Nephron (organoid): ENCODE results near the gene FCSK.
A peak's percentile ranks its signal among the peaks of the same experiment; 100 is the strongest.

ENCODE experiments used
- H3K27ac Mint-ChIP-seq, 3 experiments: 2 replicates each; pipeline ENCODE4 v1.8.0; 2020; ENCODE audit warnings: mixed read lengths in 3 of 3, mild to moderate bottlenecking in 2 of 3, moderate library complexity in 1 of 3
- H3K27me3 Mint-ChIP-seq: 2 replicates; pipeline ENCODE4 v1.8.0; 2021; ENCODE audit warnings: low read depth, mild to moderate bottlenecking, moderate library complexity, mixed read lengths
- H3K36me3 Mint-ChIP-seq: 2 replicates; pipeline ENCODE4 v1.8.0; 2020; ENCODE audit warnings: low read depth, mixed read lengths
- H3K4me1 Mint-ChIP-seq: 2 replicates; pipeline ENCODE4 v1.8.0; 2020; ENCODE audit warnings: mixed read lengths
- H3K4me3 Mint-ChIP-seq, 3 experiments: 2 replicates each; pipeline ENCODE4 v1.8.0; 2020; ENCODE audit warnings: mild to moderate bottlenecking in 3 of 3, mixed read lengths in 3 of 3, moderate library complexity in 2 of 3
- H3K9me3 Mint-ChIP-seq: 2 replicates; pipeline ENCODE4 v1.8.0; 2020; ENCODE audit warnings: mixed read lengths
- CTCF ChIP-seq, 3 experiments: fragments of 200-600 bp; sonication (generic); IDR thresholded peaks; one replicate each; pipeline ENCODE4 v1.5.0; 2021; ENCODE audit warnings: antibody characterized with exemption in 3 of 3; ENCODE audit not compliant: unreplicated experiment in 3 of 3

The FCSK gene

DNA sequence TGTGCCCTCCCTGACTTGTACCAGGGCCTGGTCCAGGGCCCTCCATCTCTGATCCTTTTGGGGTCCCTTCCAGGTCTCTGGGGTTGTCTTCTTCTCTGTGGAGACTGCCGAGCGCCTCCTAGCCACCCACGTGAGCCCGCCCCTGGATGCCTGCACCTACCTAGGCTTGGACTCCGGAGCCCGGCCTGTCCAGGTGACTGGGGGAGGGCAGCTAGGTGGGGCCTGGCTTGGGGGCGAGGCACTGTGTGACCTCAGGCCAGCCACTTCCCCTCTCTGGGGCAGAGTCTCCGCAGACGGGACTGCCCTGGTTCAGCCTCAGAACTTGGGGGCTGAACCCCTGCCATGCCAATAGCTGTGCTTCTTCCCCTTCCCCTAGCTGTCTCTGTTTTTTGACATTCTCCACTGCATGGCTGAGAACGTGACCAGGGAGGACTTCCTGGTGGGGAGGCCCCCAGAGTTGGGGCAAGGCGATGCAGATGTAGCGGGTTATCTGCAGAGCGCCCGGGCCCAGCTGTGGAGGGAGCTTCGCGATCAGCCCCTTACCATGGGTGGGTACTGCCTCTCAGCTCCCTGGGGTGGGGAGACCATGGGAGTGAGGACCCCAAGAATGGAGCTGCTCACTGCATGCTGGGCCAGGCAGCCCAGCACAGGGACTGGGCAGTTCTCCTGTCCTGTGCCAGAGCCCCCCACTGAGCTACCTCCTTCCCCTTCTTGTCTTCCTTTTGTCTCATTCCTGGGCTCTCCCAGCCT is 14.6 kb downstream of the FCSK start:
- Mint-ChIP-seq H3K4me3 (no peak overlapping the region), H3K27ac (no peak overlapping the region), H3K36me3 (no peaks in the 10 kb centered on the region), H3K27me3 (no peaks in the 10 kb centered on the region), H3K9me3 (no peaks in the 10 kb centered on the region), H3K4me1 (no peaks in the 10 kb centered on the region)
- no peak for TF ChIP-seq CTCF (IDR thresholded peaks at IDR 0.05; ENCODE audit: unreplicated experiment in 3 of 3)

DNA sequence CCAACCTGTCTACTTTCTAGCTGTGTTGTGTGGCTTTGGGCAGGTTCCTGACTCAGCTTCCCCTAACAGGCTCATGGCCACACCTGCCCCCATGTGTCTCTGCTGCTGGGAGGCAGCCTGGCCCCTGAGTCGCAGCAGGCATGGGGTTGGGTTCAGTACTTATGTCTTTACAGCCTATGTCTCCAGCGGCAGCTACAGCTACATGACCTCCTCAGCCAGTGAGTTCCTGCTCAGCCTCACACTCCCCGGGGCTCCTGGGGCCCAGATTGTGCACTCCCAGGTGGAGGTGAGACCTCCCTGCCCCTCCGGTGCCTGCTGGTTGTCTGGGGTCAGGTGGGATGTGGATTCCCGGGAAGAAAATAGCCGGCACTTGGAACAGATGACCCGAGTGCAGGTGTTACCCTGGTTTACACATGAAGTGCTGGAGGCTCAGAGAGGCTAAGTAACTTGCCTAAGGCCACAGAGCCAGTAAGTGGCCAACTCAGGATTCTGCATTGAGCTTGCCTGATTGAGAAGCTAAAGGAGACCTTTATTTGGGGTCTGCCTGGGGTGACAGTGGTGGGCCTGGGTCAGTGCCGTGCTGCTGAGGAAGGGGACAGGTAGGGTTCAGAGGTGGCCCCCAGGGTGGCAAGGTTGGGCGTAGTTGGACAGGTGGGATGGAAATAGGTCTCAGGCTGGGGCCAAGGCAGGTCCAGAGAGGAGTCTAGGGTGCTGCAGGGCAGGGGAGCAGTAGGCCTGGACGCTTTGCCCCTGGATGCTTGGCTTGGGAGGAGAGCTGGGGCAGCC is 15.9 kb downstream of the FCSK start:
- Mint-ChIP-seq H3K36me3 (no peaks in the 10 kb centered on the region), H3K4me3 (no peak overlapping the region), H3K4me1 (no peaks in the 10 kb centered on the region), H3K27ac (no peak overlapping the region), H3K27me3 (no peaks in the 10 kb centered on the region), H3K9me3 (no peaks in the 10 kb centered on the region)
- TF ChIP-seq CTCF (IDR thresholded peaks at IDR 0.05; ENCODE audit: unreplicated experiment in 3 of 3): no peak

- no peak overlapping the region for H3K27ac Mint-ChIP-seq
- H3K36me3 Mint-ChIP-seq: no peaks in the 10 kb centered on the region
- no peaks in the 10 kb centered on the region for H3K27me3 Mint-ChIP-seq
- H3K4me1 Mint-ChIP-seq: no peaks in the 10 kb centered on the region
- TF ChIP-seq CTCF (IDR thresholded peaks at IDR 0.05; ENCODE audit: unreplicated experiment in 3 of 3): peak; percentile 40 to 60 (median 41)
- H3K4me3 Mint-ChIP-seq: no peak overlapping the region
- no peaks in the 10 kb centered on the region for H3K9me3 Mint-ChIP-seq
Observed at GRCh38 chr16:70470927-70471341, 16.5 kb downstream of the FCSK start.

GRCh38 chr16:70472786-70473433 is 18.5 kb downstream of the FCSK start:
- no peaks in the 10 kb centered on the region for H3K9me3 Mint-ChIP-seq
- TF ChIP-seq CTCF (IDR thresholded peaks at IDR 0.05; ENCODE audit: unreplicated experiment in 3 of 3): no peak
- no peaks in the 10 kb centered on the region for H3K36me3 Mint-ChIP-seq
- no peak overlapping the region for H3K4me3 Mint-ChIP-seq
- no peaks in the 10 kb centered on the region for H3K27me3 Mint-ChIP-seq
- H3K4me1 Mint-ChIP-seq: no peaks in the 10 kb centered on the region
- no peak overlapping the region for H3K27ac Mint-ChIP-seq

GRCh38 chr16:70473446-70474319 is 19.3 kb downstream of the FCSK start:
- Mint-ChIP-seq H3K4me3 (no peak overlapping the region), H3K4me1 (no peaks in the 10 kb centered on the region), H3K27ac (no peak overlapping the region), H3K27me3 (no peaks in the 10 kb centered on the region), H3K36me3 (no peaks in the 10 kb centered on the region), H3K9me3 (no peaks in the 10 kb centered on the region)
- no peak for TF ChIP-seq CTCF (IDR thresholded peaks at IDR 0.05; ENCODE audit: unreplicated experiment in 3 of 3)
